Parathyroid adenoma (tissue), 2 donors: ENCODE data around the gene TBC1D4.
"Not testable (repeated sequence)": the region's sequence is repeated elsewhere in the genome, so short reads cannot be mapped to it uniquely, and the experiment has no call there.

Experiments used
- H2AFZ ChIP-seq: fragments of 300-600 bp; sonication (generic); one replicate; pipeline ENCODE4 v1.7.0; 2017; ENCODE audit warnings: antibody characterized with exemption, mild to moderate bottlenecking
- H3K27ac ChIP-seq: fragments of 300-600 bp; sonication (generic); one replicate; pipeline ENCODE4 v1.7.0; 2017
- H3K27me3 ChIP-seq: fragments of 300-600 bp; sonication (generic); one replicate; pipeline ENCODE4 v1.7.0; 2017; ENCODE audit warnings: low read length; ENCODE audit not compliant: control insufficient read depth, insufficient read depth
- H3K36me3 ChIP-seq: fragments of 300-600 bp; sonication (generic); one replicate; pipeline ENCODE4 v1.7.0; 2017; ENCODE audit warnings: low read length; ENCODE audit not compliant: control insufficient read depth, insufficient read depth
- H3K4me1 ChIP-seq: fragments of 300-600 bp; sonication (generic); one replicate; pipeline ENCODE4 v1.7.0; 2017; ENCODE audit warnings: control low read depth
- H3K4me2 ChIP-seq: fragments of 300-600 bp; sonication (generic); one replicate; pipeline ENCODE4 v1.7.0; 2017; ENCODE audit warnings: low read length
- H3K4me3 ChIP-seq: fragments of 300-600 bp; sonication (generic); one replicate; pipeline ENCODE4 v1.7.0; 2017; ENCODE audit warnings: low read depth, low read length
- H3K79me2 ChIP-seq: fragments of 300-600 bp; sonication (generic); one replicate; pipeline ENCODE4 v1.7.0; 2017; ENCODE audit warnings: control low read depth
- H3K9ac ChIP-seq: fragments of 300-600 bp; sonication (generic); one replicate; pipeline ENCODE4 v1.7.0; 2017; ENCODE audit warnings: mild to moderate bottlenecking
- H3K9me3 ChIP-seq: fragments of 300-600 bp; sonication (generic); one replicate; pipeline ENCODE4 v1.7.0; 2017; ENCODE audit warnings: low read length; ENCODE audit not compliant: control insufficient read depth
- CTCF ChIP-seq: fragments of 300-600 bp; sonication (generic); IDR thresholded peaks from one replicate; pipeline ENCODE4 v1.7.0; 2017; ENCODE audit warnings: antibody characterized with exemption, mild to moderate bottlenecking
- donor health status: primary hyperparathyroidism.

The TBC1D4 gene

GRCh38 chr13:75279834-75280369 lies 202.1 kb downstream of the TBC1D4 start:
- Histone ChIP-seq H3K4me2 (no peak overlapping the region), H3K4me1 (no peaks in the 10 kb centered on the region), H3K27ac (no peak overlapping the region), H3K27me3 (no peaks in the 10 kb centered on the region), H3K9me3 (no peaks in the 10 kb centered on the region), H3K79me2 (no peaks in the 10 kb centered on the region), H2AFZ (no peak overlapping the region), H3K4me3 (no peak overlapping the region), H3K36me3 (no peaks in the 10 kb centered on the region), H3K9ac (no peak overlapping the region)
- no peak for TF ChIP-seq CTCF

GRCh38 chr13:75273695-75274094 lies 208.3 kb downstream of the TBC1D4 start:
- H3K9me3 ChIP-seq, H3K79me2 ChIP-seq, H3K4me2 ChIP-seq, H3K4me1 ChIP-seq, H3K27me3 ChIP-seq, H3K9ac ChIP-seq, H3K4me3 ChIP-seq, H3K36me3 ChIP-seq, H2AFZ ChIP-seq, H3K27ac ChIP-seq: not testable (repeated sequence)

GRCh38 chr13:75271846-75272245 lies 210.1 kb downstream of the TBC1D4 start:
- Histone ChIP-seq H3K79me2 (no peaks in the 10 kb centered on the region), H3K4me2 (no peak overlapping the region), H3K27me3 (no peaks in the 10 kb centered on the region), H3K36me3 (no peaks in the 10 kb centered on the region), H3K9me3 (no peaks in the 10 kb centered on the region), H3K4me3 (no peak overlapping the region), H3K27ac (no peak overlapping the region), H3K4me1 (no peaks in the 10 kb centered on the region), H2AFZ (no peak overlapping the region), H3K9ac (no peak overlapping the region)
- TF ChIP-seq CTCF = no peak

- not testable (repeated sequence) for H3K9ac ChIP-seq, H3K9me3 ChIP-seq, H3K27ac ChIP-seq, H3K4me3 ChIP-seq, H3K79me2 ChIP-seq, H3K4me2 ChIP-seq, H3K36me3 ChIP-seq, H2AFZ ChIP-seq, H3K27me3 ChIP-seq, H3K4me1 ChIP-seq
Observed at GRCh38 chr13:75268481-75268880, 213.5 kb downstream of the TBC1D4 start.

- no peaks in the 10 kb centered on the region for H3K9me3 ChIP-seq
- H3K27me3 ChIP-seq = no peaks in the 10 kb centered on the region
- H3K79me2 ChIP-seq = no peaks in the 10 kb centered on the region
- no peak overlapping the region for H3K27ac ChIP-seq
- H2AFZ ChIP-seq = no peak overlapping the region
- no peaks in the 10 kb centered on the region for H3K36me3 ChIP-seq
- H3K9ac ChIP-seq = no peak overlapping the region
- H3K4me2 ChIP-seq = no peak overlapping the region
- TF ChIP-seq CTCF = no peak
- no peaks in the 10 kb centered on the region for H3K4me1 ChIP-seq
- no peak overlapping the region for H3K4me3 ChIP-seq
Observed at GRCh38 chr13:75264611-75265010, 217.4 kb downstream of the TBC1D4 start.

- H3K27ac ChIP-seq = no peak overlapping the region
- H3K9ac ChIP-seq = no peak overlapping the region
- no peak for TF ChIP-seq CTCF
Observed at GRCh38 chr13:75263741-75264407, 218.1 kb downstream of the TBC1D4 start.

More at GRCh38 chr13:75263741-75264407, 218.1 kb downstream of the TBC1D4 start:
- Histone ChIP-seq H3K27me3 (no peaks in the 10 kb centered on the region), H3K4me2 (no peak overlapping the region), H3K4me3 (no peak overlapping the region), H2AFZ (no peak overlapping the region), H3K4me1 (no peaks in the 10 kb centered on the region), H3K36me3 (no peaks in the 10 kb centered on the region), H3K79me2 (no peaks in the 10 kb centered on the region), H3K9me3 (no peaks in the 10 kb centered on the region)
